Activated naive CD4-positive, alpha-beta T cell treated with anti-CD3 and anti-CD28 coated beads, Interleukin-2, amount 10 ng/mL, durations not matched to agents 7 days and 5 days (primary cell): ENCODE data around the gene CHST8.
A peak's percentile ranks its signal among the peaks of the same experiment; 100 is the strongest.

Experiments used
- CTCF ChIA-PET: fragments of 350-600 bp; sonication (Branson Sonifier 250); formaldehyde crosslinking; loops from one replicate; lab custom pipeline; 2021; ENCODE audit warnings: antibody characterized with exemption; lab: Charles Lee
- DNase-seq: peaks from one replicate; pipeline ENCODE4 v3.0.0-alpha.2; 2020
- H3K27ac Mint-ChIP-seq: one replicate; pipeline ENCODE4 v1.8.0; 2021; ENCODE audit warnings: mild to moderate bottlenecking, moderate library complexity, mixed read lengths
- H3K27me3 Mint-ChIP-seq: one replicate; pipeline ENCODE4 v1.8.0; 2021; ENCODE audit warnings: mild to moderate bottlenecking, mixed read lengths
- H3K36me3 Mint-ChIP-seq: one replicate; pipeline ENCODE4 v1.8.0; 2021; ENCODE audit warnings: mixed read lengths
- H3K4me1 Mint-ChIP-seq: one replicate; pipeline ENCODE4 v1.8.0; 2021; ENCODE audit warnings: mixed read lengths
- H3K4me3 Mint-ChIP-seq: one replicate; pipeline ENCODE4 v1.8.0; 2021; ENCODE audit warnings: mild to moderate bottlenecking, moderate library complexity, mixed read lengths
- H3K9me3 Mint-ChIP-seq: one replicate; pipeline ENCODE4 v1.8.0; 2021; ENCODE audit warnings: mixed read lengths

Gene CHST8

GRCh38 chr19:33679696-33680095 lies 57.9 kb downstream of the CHST8 start:
- DNase-seq: no peak
- Mint-ChIP-seq H3K36me3 (no peaks in the 10 kb centered on the region), H3K27me3 (peaks cover 18% of the 10 kb centered on the region), H3K9me3 (no peaks in the 10 kb centered on the region), H3K4me1 (no peaks in the 10 kb centered on the region), H3K27ac (no peak overlapping the region), H3K4me3 (no peak overlapping the region)
- CTCF ChIA-PET: no interaction called here

GRCh38 chr19:33681081-33681680 lies 59.4 kb downstream of the CHST8 start:
- H3K4me3 Mint-ChIP-seq: no peak overlapping the region
- H3K27me3 Mint-ChIP-seq: peaks cover 31% of the 10 kb centered on the region
- no peak for DNase-seq
- no peaks in the 10 kb centered on the region for H3K36me3 Mint-ChIP-seq
- H3K4me1 Mint-ChIP-seq: no peaks in the 10 kb centered on the region
- no peak overlapping the region for H3K27ac Mint-ChIP-seq
- no peaks in the 10 kb centered on the region for H3K9me3 Mint-ChIP-seq
- CTCF ChIA-PET: no interaction called here

- H3K27me3 Mint-ChIP-seq: peaks cover 33% of the 10 kb centered on the region
- H3K4me3 Mint-ChIP-seq: no peak overlapping the region
- DNase-seq: peak; percentile 34
Measured at GRCh38 chr19:33683881-33684537, 62.3 kb downstream of the CHST8 start.

GRCh38 chr19:33684538-33685232 lies 62.9 kb downstream of the CHST8 start:
- Mint-ChIP-seq H3K4me1 (no peaks in the 10 kb centered on the region), H3K4me3 (no peak overlapping the region), H3K9me3 (no peaks in the 10 kb centered on the region), H3K27me3 (peaks cover 33% of the 10 kb centered on the region), H3K36me3 (no peaks in the 10 kb centered on the region), H3K27ac (no peak overlapping the region)
- no peak for DNase-seq
- CTCF ChIA-PET: no interaction called here

More at GRCh38 chr19:33683881-33684537, 62.3 kb downstream of the CHST8 start:
- no peaks in the 10 kb centered on the region for H3K4me1 Mint-ChIP-seq
- no peaks in the 10 kb centered on the region for H3K9me3 Mint-ChIP-seq
- H3K36me3 Mint-ChIP-seq: no peaks in the 10 kb centered on the region
- CTCF ChIA-PET: no interaction called here
- H3K27ac Mint-ChIP-seq: no peak overlapping the region

GRCh38 chr19:33685541-33685940 lies 63.8 kb downstream of the CHST8 start:
- no peaks in the 10 kb centered on the region for H3K4me1 Mint-ChIP-seq
- no peak overlapping the region for H3K4me3 Mint-ChIP-seq
- H3K27me3 Mint-ChIP-seq: peaks cover 33% of the 10 kb centered on the region
- CTCF ChIA-PET: no interaction called here
- no peaks in the 10 kb centered on the region for H3K9me3 Mint-ChIP-seq
- DNase-seq: no peak
- no peak overlapping the region for H3K27ac Mint-ChIP-seq
- H3K36me3 Mint-ChIP-seq: no peaks in the 10 kb centered on the region

- no peaks in the 10 kb centered on the region for H3K4me1 Mint-ChIP-seq
- CTCF ChIA-PET: no interaction called here
- no peak for DNase-seq
- no peak overlapping the region for H3K27ac Mint-ChIP-seq
- H3K27me3 Mint-ChIP-seq: peaks cover 33% of the 10 kb centered on the region
- no peaks in the 10 kb centered on the region for H3K36me3 Mint-ChIP-seq
- no peaks in the 10 kb centered on the region for H3K9me3 Mint-ChIP-seq
- H3K4me3 Mint-ChIP-seq: no peak overlapping the region
Measured at GRCh38 chr19:33686262-33686661, 64.5 kb downstream of the CHST8 start.

- Mint-ChIP-seq H3K27me3 (peaks cover 33% of the 10 kb centered on the region), H3K9me3 (no peaks in the 10 kb centered on the region), H3K36me3 (no peaks in the 10 kb centered on the region), H3K4me3 (no peak overlapping the region), H3K4me1 (no peaks in the 10 kb centered on the region), H3K27ac (no peak overlapping the region)
- no peak for DNase-seq
- CTCF ChIA-PET: no interaction called here
Measured at GRCh38 chr19:33686687-33687480, 65.1 kb downstream of the CHST8 start.

GRCh38 chr19:33687481-33688170 lies 65.9 kb downstream of the CHST8 start:
- H3K36me3 Mint-ChIP-seq: no peaks in the 10 kb centered on the region
- H3K4me3 Mint-ChIP-seq: no peak overlapping the region
- H3K27me3 Mint-ChIP-seq: peaks cover 33% of the 10 kb centered on the region
- no peak for DNase-seq
- H3K9me3 Mint-ChIP-seq: no peaks in the 10 kb centered on the region
- H3K27ac Mint-ChIP-seq: no peak overlapping the region
- CTCF ChIA-PET: no interaction called here
- no peaks in the 10 kb centered on the region for H3K4me1 Mint-ChIP-seq

- Mint-ChIP-seq H3K9me3 (no peaks in the 10 kb centered on the region), H3K36me3 (no peaks in the 10 kb centered on the region), H3K27ac (no peak overlapping the region), H3K4me1 (no peaks in the 10 kb centered on the region), H3K4me3 (no peak overlapping the region), H3K27me3 (peaks cover 28% of the 10 kb centered on the region)
- CTCF ChIA-PET: no interaction called here
- DNase-seq: no peak
Measured at GRCh38 chr19:33688171-33688992, 66.6 kb downstream of the CHST8 start.

GRCh38 chr19:33689138-33689746 lies 67.5 kb downstream of the CHST8 start:
- Mint-ChIP-seq H3K27me3 (peaks cover 19% of the 10 kb centered on the region), H3K4me1 (no peaks in the 10 kb centered on the region), H3K4me3 (no peak overlapping the region), H3K36me3 (no peaks in the 10 kb centered on the region), H3K27ac (no peak overlapping the region), H3K9me3 (no peaks in the 10 kb centered on the region)
- DNase-seq: no peak
- CTCF ChIA-PET: no interaction called here

- CTCF ChIA-PET: no interaction called here
- H3K4me1 Mint-ChIP-seq: no peaks in the 10 kb centered on the region
- DNase-seq: no peak
- H3K27me3 Mint-ChIP-seq: peaks cover 13% of the 10 kb centered on the region
- no peaks in the 10 kb centered on the region for H3K9me3 Mint-ChIP-seq
- H3K36me3 Mint-ChIP-seq: no peaks in the 10 kb centered on the region
- no peak overlapping the region for H3K27ac Mint-ChIP-seq
- H3K4me3 Mint-ChIP-seq: no peak overlapping the region
Measured at GRCh38 chr19:33689868-33690267, 68.1 kb downstream of the CHST8 start.

- H3K9me3 Mint-ChIP-seq: no peaks in the 10 kb centered on the region
- CTCF ChIA-PET: no interaction called here
- no peak for DNase-seq
- H3K36me3 Mint-ChIP-seq: no peaks in the 10 kb centered on the region
- H3K27me3 Mint-ChIP-seq: peaks cover 6% of the 10 kb centered on the region
- H3K4me1 Mint-ChIP-seq: no peaks in the 10 kb centered on the region
- no peak overlapping the region for H3K27ac Mint-ChIP-seq
- H3K4me3 Mint-ChIP-seq: no peak overlapping the region
Measured at GRCh38 chr19:33690378-33691029, 68.8 kb downstream of the CHST8 start.

- H3K9me3 Mint-ChIP-seq: no peaks in the 10 kb centered on the region
- no peaks in the 10 kb centered on the region for H3K4me1 Mint-ChIP-seq
- H3K4me3 Mint-ChIP-seq: no peak overlapping the region
- no peaks in the 10 kb centered on the region for H3K36me3 Mint-ChIP-seq
- DNase-seq: no peak
- H3K27me3 Mint-ChIP-seq: peaks cover 4% of the 10 kb centered on the region
- CTCF ChIA-PET: no interaction called here
- no peak overlapping the region for H3K27ac Mint-ChIP-seq
Measured at GRCh38 chr19:33691030-33691427, 69.3 kb downstream of the CHST8 start.
